Activated CD8-positive, alpha-beta memory T cell treated with anti-CD3 and anti-CD28 coated beads for 24 hours (primary cell): ENCODE data around the gene G3BP2.
"Not testable (repeated sequence)": the region's sequence is repeated elsewhere in the genome, so short reads cannot be mapped to it uniquely, and the experiment has no call there.

Source experiments
- DNase-seq: peaks from one replicate; pipeline ENCODE4 v3.0.0-alpha.2; 2020

The G3BP2 gene

GRCh38 chr4:75683482-75684155 lies 10.4 kb upstream of the G3BP2 start:
- no peak for DNase-seq

GRCh38 chr4:75679876-75680575 lies 6.8 kb upstream of the G3BP2 start:
- no peak for DNase-seq

GRCh38 chr4:75678965-75679364 lies 5.8 kb upstream of the G3BP2 start:
- DNase-seq: no peak

- no peak for DNase-seq
Measured at GRCh38 chr4:75678473-75678872, 5.3 kb upstream of the G3BP2 start.

GRCh38 chr4:75675004-75675531 lies 1.9 kb upstream of the G3BP2 start:
- DNase-seq: no peak

- no peak for DNase-seq
Measured at GRCh38 chr4:75673959-75674328, 733 bp upstream of the G3BP2 start.

GRCh38 chr4:75672461-75673026 lies 667 bp downstream of the G3BP2 start:
- peak; percentile 92 for DNase-seq

GRCh38 chr4:75671802-75672421 lies 1.3 kb downstream of the G3BP2 start:
- DNase-seq: no peak

- no peak for DNase-seq
Measured at GRCh38 chr4:75668596-75668995, 4.6 kb downstream of the G3BP2 start.

- DNase-seq: not testable (repeated sequence)
Measured at GRCh38 chr4:75667636-75668035, 5.6 kb downstream of the G3BP2 start.

- DNase-seq: no peak
Measured at GRCh38 chr4:75666299-75666698, 6.9 kb downstream of the G3BP2 start.

- not testable (repeated sequence) for DNase-seq
Measured at GRCh38 chr4:75664604-75665003, 8.6 kb downstream of the G3BP2 start.

- no peak for DNase-seq
Measured at GRCh38 chr4:75662626-75663025, 10.6 kb downstream of the G3BP2 start.

GRCh38 chr4:75660491-75660890 lies 12.7 kb downstream of the G3BP2 start:
- DNase-seq: no peak

- no peak for DNase-seq
Measured at GRCh38 chr4:75659512-75660031, 13.6 kb downstream of the G3BP2 start.

GRCh38 chr4:75658876-75659275 lies 14.3 kb downstream of the G3BP2 start:
- DNase-seq: no peak

- no peak for DNase-seq
Measured at GRCh38 chr4:75655562-75655961, 17.6 kb downstream of the G3BP2 start.

GRCh38 chr4:75654905-75655304 lies 18.3 kb downstream of the G3BP2 start:
- no peak for DNase-seq

- no peak for DNase-seq
Measured at GRCh38 chr4:75653845-75654503, 19.2 kb downstream of the G3BP2 start.

- DNase-seq: no peak
Measured at GRCh38 chr4:75644095-75644494, 29.1 kb downstream of the G3BP2 start.

GRCh38 chr4:75643651-75644050 lies 29.6 kb downstream of the G3BP2 start:
- no peak for DNase-seq

GRCh38 chr4:75639124-75639695 lies 34.0 kb downstream of the G3BP2 start:
- no peak for DNase-seq

- no peak for DNase-seq
Measured at GRCh38 chr4:75637827-75638226, 35.4 kb downstream of the G3BP2 start.
